HepG2 (cell line): Measurements from ENCODE around the gene TMEM240. TPM values are rescaled to one million over a fixed set of nuclear protein-coding genes. Genes with fewer than 3 reads are reported as not detected.
A peak's percentile ranks its signal among the peaks of the same experiment; 100 is the strongest.
"Not testable (repeated sequence)": the region's sequence is repeated elsewhere in the genome, so short reads cannot be mapped to it uniquely, and the experiment has no call there.

Experiments
- ATAC-seq: fragments of 200-7000 bp; cut with Tn5 transposase; 3 replicates; pipeline ENCODE4 v1.9.1; 2020; ENCODE audit warnings: mild to moderate bottlenecking, moderate library complexity
- BruUV-seq: library from RNA; stranded (reverse); fragments of 400-500 nt; replicated peaks from 2 replicates; lab custom pipeline; 2021; lab: Mats Ljungman, UMichigan
- CTCF ChIA-PET: fragments of 300-600 bp; formaldehyde crosslinking; extraction: SDS; loops from one replicate; lab custom pipeline; 2021; ENCODE audit warnings: low total read pairs, inconsistent platforms, low intra/inter-chr PET ratio; lab: Yijun Ruan, JAX
- POLR2A ChIA-PET: fragments of 350-600 bp; sonication (Branson Sonifier 250); formaldehyde crosslinking; loops from one replicate; lab custom pipeline; 2020; ENCODE audit warnings: antibody characterized with exemption, inconsistent platforms; lab: Yijun Ruan, JAX
- DNase-seq: peaks from one replicate; pipeline ENCODE4 v3.0.0-alpha.2; 2015; ENCODE audit warnings: low spot score
- FAIRE-seq: peaks from 3 replicates; lab custom pipeline; 2011; peaks lifted over from hg19 to GRCh38; lab: Jason Lieb, UNC
- H2AFZ ChIP-seq: one replicate; pipeline ENCODE4 v1.6.1; 2011; ENCODE audit warnings: low read length, inconsistent platforms
- H3K27ac ChIP-seq: fragments of 300-600 bp; 3 replicates; pipeline ENCODE4 v1.8.0; 2011; ENCODE audit warnings: mixed run types, mild to moderate bottlenecking, mixed read lengths, low read length, inconsistent platforms; ENCODE audit not compliant: insufficient read depth; ENCODE audit errors: extremely low read length
- H3K27me3 ChIP-seq, 2 experiments: fragments of 200-600 bp in 1 of 2; 2 replicates in 1 of 2; 3 replicates in 1 of 2; pipeline versions ENCODE4 v1.6.0 to v1.8.0; 2011; ENCODE audit warnings: low read length in 2 of 2, mild to moderate bottlenecking in 2 of 2, moderate library complexity in 2 of 2, inconsistent platforms in 1 of 2; ENCODE audit not compliant: insufficient read depth in 2 of 2, control insufficient read depth in 1 of 2
- H3K36me3 ChIP-seq, 2 experiments: fragments of 200-600 bp in 1 of 2; replicated peaks in 1 of 2; 2 replicates in 1 of 2; 3 replicates in 1 of 2; pipeline versions ENCODE4 v1.5.1 to v1.8.0; 2011; ENCODE audit warnings: low read length in 2 of 2, inconsistent platforms in 1 of 2; ENCODE audit not compliant: insufficient read depth in 2 of 2, control insufficient read depth in 1 of 2
- H3K4me1 ChIP-seq: 2 replicates; pipeline ENCODE4 v1.5.1; 2012; ENCODE audit warnings: low read length, inconsistent platforms; ENCODE audit not compliant: insufficient read depth
- H3K4me2 ChIP-seq: 2 replicates; pipeline ENCODE4 v1.6.0; 2011; ENCODE audit warnings: low read depth, low read length, inconsistent platforms
- H3K4me3 ChIP-seq, 3 experiments: fragments of 200-600 bp in 1 of 3; sonication (generic), shearing (Covaris generic) in 1 of 3; replicated peaks in 1 of 3; 2 replicates each; pipeline ENCODE4 v1.5.1; 2011 to 2016; ENCODE audit warnings: low read length in 3 of 3, inconsistent platforms in 2 of 3, low read depth in 2 of 3, mild to moderate bottlenecking in 2 of 3, control low read depth in 1 of 3, mixed read lengths in 1 of 3; ENCODE audit not compliant: insufficient read depth in 1 of 3
- H3K79me2 ChIP-seq: one replicate; pipeline ENCODE4 v1.6.1; 2011; ENCODE audit warnings: low read length, inconsistent platforms; ENCODE audit not compliant: insufficient read depth
- H3K9ac ChIP-seq: 2 replicates; pipeline ENCODE4 v1.6.0; 2011; ENCODE audit warnings: mild to moderate bottlenecking, low read depth, low read length, inconsistent platforms; ENCODE audit not compliant: insufficient read depth
- H3K9me3 ChIP-seq: 2 replicates; pipeline ENCODE4 v1.5.1; 2012; ENCODE audit warnings: mild to moderate bottlenecking, low read length
- H4K20me1 ChIP-seq: 2 replicates; pipeline ENCODE4 v1.6.0; 2011; ENCODE audit warnings: inconsistent platforms, mild to moderate bottlenecking, low read length, moderate library complexity; ENCODE audit not compliant: insufficient read depth
- ZFY ChIP-seq: sonication (generic); formaldehyde crosslinking; IDR thresholded peaks from 2 replicates; pipeline ENCODE4 v1.4.0; 2020; ENCODE audit warnings: missing genetic modification reagents
- ZNF263 ChIP-seq: sonication (generic); formaldehyde crosslinking; IDR thresholded peaks from 2 replicates; pipeline ENCODE4 v1.4.0; 2020; ENCODE audit warnings: missing genetic modification reagents
- WGBS: methylation state at CpG from one replicate; pipeline ENCODE4 v1.1.6; 2017; ENCODE audit warnings: low lambda C conversion rate; 5-methylcytosine and 5-hydroxymethylcytosine counted together
- in situ Hi-C: cut with HindIII; loops from 2 replicates; pipeline ENCODE4 v1.10.0; 2017; ENCODE audit warnings: low pct_unique_long_range_greater_than_20kb; ENCODE audit not compliant: extremely low pct_ligation_motif_present
- intact Hi-C: fragments of 100-400 bp; cut with micrococcal nuclease; formaldehyde crosslinking; loops from one replicate; pipeline ENCODE4 v1.10.0; 2022; ENCODE audit not compliant: unreplicated experiment
- polyA plus RNA-seq, 8 experiments: library from polyadenylated mRNA; depleted of rRNA in 3 of 8; stranded (reverse) in 7 of 8; unstranded in 1 of 8; fragments of >200 nt; fragmentation: Illumina TruSeq in 4 of 8; extraction: Trizol in 4 of 8; gene quantifications; 2 replicates each; pipeline versions ENCODE4 v1.2.1 to v1.2.3, GENCODE V29; 2011 to 2016; ENCODE audit warnings: low read depth in 4 of 8, missing spikeins in 1 of 8, mixed read lengths in 1 of 8; ENCODE audit not compliant: insufficient read depth in 1 of 8
- total RNA-seq, 5 experiments: library from RNA; depleted of rRNA; stranded (reverse); fragments of >200 nt; fragmentation: Illumina TruSeq; extraction: Trizol; gene quantifications; 2 replicates each; pipeline ENCODE4 v1.2.3, GENCODE V29; 2016; ENCODE audit warnings: low read depth in 1 of 5

TMEM240 gene
- total and polyA plus RNA-seq, 2 of the 13 experiments (the other 11 are each of a cell fraction or from before 2014, with no cell fraction given), result 0.17 TPM; not detected in 1

- Histone ChIP-seq H3K4me2 (peak overlapping the region; percentile 53; the same call in 1 of the 2 replicates), H3K4me1 (peaks cover 12% of the 10 kb centered on the region), H3K4me3 (peak overlapping the region in 2 of 3 experiments; percentile 43 to 58; a peak in 4 of 6 replicates), H3K79me2 (peaks cover 14% of the 10 kb centered on the region), H3K9ac (peak overlapping the region; percentile 52; the same call in 1 of the 2 replicates), H3K36me3 (peaks cover 3 to 16% of the 10 kb centered on the region in 2 experiments; a peak in 4 of 5 replicates)
- H2AFZ ChIP-seq, intact Hi-C loops, CTCF ChIA-PET, H4K20me1 ChIP-seq, H3K27ac ChIP-seq, DNase-seq, ATAC-seq, in situ Hi-C loops, H3K27me3 ChIP-seq, FAIRE-seq, POLR2A ChIA-PET, BruUV-seq, H3K9me3 ChIP-seq: not testable (repeated sequence)
- 46% methylated on average over 13 of the region's 18 CpGs for WGBS
Measured at GRCh38 chr1:1513675-1514074, 26.7 kb downstream of the TMEM240 start.

- CTCF ChIA-PET, H3K27me3 ChIP-seq, H3K9me3 ChIP-seq, intact Hi-C loops, H2AFZ ChIP-seq, FAIRE-seq, in situ Hi-C loops, H3K36me3 ChIP-seq, DNase-seq, H4K20me1 ChIP-seq, BruUV-seq, H3K4me2 ChIP-seq, POLR2A ChIA-PET: not testable (repeated sequence)
- peak overlapping the region; percentile 67; the same call in 1 of the 2 replicates for H3K9ac ChIP-seq
- peaks cover 12% of the 10 kb centered on the region for H3K4me1 ChIP-seq
- H3K79me2 ChIP-seq, result peaks cover 14% of the 10 kb centered on the region
- TF ChIP-seq ZFY (CRISPR knock-in tag), result 0 out of 2 replicates have a peak, but pooled peaks have one; percentile 10
- peak; percentile 7; the same call in 1 of the 2 replicates for TF ChIP-seq ZNF263 (CRISPR knock-in tag)
- peak overlapping the region; percentile 48 for H3K27ac ChIP-seq
- peak; percentile 31 for ATAC-seq
- H3K4me3 ChIP-seq, result peak overlapping the region in 2 of 3 experiments; percentile 66 to 79; a peak in 4 of 6 replicates
- WGBS, result no CpG with 5 or more reads among the region's 52 CpGs
Measured at GRCh38 chr1:1512425-1512824, 28.0 kb downstream of the TMEM240 start.
